Measurements from ENCODE around the gene TMEM106B.

The TMEM106B gene

DNA sequence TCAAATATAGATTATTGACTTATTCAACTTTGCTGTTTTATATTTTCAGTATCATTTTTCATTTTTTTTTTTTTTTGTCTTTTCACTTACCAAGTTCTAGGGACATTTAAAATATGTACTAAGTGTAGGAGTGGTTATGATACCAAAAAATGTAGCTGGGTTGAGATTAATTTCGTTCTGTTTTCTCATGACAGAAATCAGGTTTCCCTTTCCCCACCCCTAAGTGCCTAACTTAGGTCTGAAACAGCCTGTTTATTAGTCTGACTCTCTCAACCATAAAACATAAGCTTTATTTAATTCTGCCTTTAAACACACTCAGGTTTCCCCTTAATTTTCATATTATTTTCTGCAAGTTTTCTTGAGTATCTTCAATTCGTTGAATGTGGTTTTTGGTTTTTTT, 22.1 kb downstream of the TMEM106B start:
- Mint-ChIP-seq H3K9me3 (peaks cover 8% of the 10 kb centered on the region), H3K4me3 (no peak overlapping the region)
- no peak for DNase-seq

DNA sequence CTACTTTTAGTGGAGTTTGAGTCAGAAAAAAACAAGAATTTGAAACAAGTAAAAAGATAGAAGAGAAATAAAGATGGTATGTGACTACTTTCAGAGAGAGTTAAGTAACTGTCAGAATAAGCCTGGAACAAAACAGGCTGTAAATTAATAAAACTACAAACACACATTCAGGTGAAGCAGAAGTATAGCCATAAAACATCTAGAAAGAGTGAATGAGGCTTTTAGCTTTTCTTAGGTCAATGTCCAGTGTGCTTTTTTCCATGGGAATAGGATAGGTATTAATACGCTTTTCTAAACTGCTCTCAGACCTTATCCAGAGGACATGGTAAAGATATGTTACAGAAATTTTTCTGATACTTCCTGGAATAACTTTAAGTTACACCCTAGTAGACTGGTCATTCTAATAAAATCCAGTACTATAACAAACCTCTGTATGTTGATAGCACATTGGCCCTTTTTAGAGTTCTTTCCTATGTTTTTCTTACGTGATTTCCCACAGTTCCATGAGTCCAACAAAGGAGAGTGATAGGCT, 23.3 kb downstream of the TMEM106B start:
- peaks cover 49% of the 10 kb centered on the region for H3K36me3 Mint-ChIP-seq (ENCODE audit: low read depth)
- no peak overlapping the region for H3K4me3 Mint-ChIP-seq
- DNase-seq, result no peak
- no peaks in the 10 kb centered on the region for H3K27me3 Mint-ChIP-seq (ENCODE audit: low read depth, poor library complexity)
- TF ChIP-seq, protein P1, sequence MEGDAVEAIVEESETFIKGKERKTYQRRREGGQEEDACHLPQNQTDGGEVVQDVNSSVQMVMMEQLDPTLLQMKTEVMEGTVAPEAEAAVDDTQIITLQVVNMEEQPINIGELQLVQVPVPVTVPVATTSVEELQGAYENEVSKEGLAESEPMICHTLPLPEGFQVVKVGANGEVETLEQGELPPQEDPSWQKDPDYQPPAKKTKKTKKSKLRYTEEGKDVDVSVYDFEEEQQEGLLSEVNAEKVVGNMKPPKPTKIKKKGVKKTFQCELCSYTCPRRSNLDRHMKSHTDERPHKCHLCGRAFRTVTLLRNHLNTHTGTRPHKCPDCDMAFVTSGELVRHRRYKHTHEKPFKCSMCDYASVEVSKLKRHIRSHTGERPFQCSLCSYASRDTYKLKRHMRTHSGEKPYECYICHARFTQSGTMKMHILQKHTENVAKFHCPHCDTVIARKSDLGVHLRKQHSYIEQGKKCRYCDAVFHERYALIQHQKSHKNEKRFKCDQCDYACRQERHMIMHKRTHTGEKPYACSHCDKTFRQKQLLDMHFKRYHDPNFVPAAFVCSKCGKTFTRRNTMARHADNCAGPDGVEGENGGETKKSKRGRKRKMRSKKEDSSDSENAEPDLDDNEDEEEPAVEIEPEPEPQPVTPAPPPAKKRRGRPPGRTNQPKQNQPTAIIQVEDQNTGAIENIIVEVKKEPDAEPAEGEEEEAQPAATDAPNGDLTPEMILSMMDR (IDR thresholded peaks at IDR 0.05), result no peak
- peaks cover 19% of the 10 kb centered on the region for H3K9me3 Mint-ChIP-seq
- no peak overlapping the region for H3K27ac Mint-ChIP-seq
- H3K4me1 Mint-ChIP-seq, result no peaks in the 10 kb centered on the region

More for the DNA sequence above, 22.1 kb downstream of the TMEM106B start:
- TF ChIP-seq, protein P1 (IDR thresholded peaks at IDR 0.05), result no peak
- Mint-ChIP-seq H3K4me1 (no peaks in the 10 kb centered on the region), H3K27me3 (ENCODE audit: low read depth, poor library complexity) (no peaks in the 10 kb centered on the region), H3K27ac (no peak overlapping the region), H3K36me3 (ENCODE audit: low read depth) (peaks cover 45% of the 10 kb centered on the region)

DNA sequence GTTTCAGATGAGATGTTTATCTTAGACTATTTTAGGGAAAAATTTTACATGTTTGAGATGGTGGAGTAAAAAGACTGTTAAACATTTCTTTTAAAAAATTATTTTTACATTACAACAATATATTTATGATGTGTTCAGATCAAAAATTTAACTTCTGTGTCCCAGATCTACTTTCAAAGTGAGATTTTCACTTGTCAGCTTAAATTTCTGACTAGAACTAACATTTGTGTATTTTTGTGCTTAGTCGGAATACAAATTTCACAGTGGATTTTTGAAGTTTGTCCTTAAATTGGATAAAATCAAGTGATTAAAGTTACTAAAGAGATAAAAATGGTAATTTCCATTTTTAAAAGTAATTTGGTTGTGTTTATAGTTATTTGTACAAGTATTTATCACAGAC, 24.9 kb downstream of the TMEM106B start:
- Mint-ChIP-seq H3K27me3 (ENCODE audit: low read depth, poor library complexity) (no peaks in the 10 kb centered on the region), H3K36me3 (ENCODE audit: low read depth) (peaks cover 55% of the 10 kb centered on the region), H3K4me3 (no peak overlapping the region), H3K27ac (no peak overlapping the region), H3K9me3 (peaks cover 26% of the 10 kb centered on the region), H3K4me1 (no peaks in the 10 kb centered on the region)
- TF ChIP-seq, protein P1 (IDR thresholded peaks at IDR 0.05), result no peak
- DNase-seq, result no peak

DNA sequence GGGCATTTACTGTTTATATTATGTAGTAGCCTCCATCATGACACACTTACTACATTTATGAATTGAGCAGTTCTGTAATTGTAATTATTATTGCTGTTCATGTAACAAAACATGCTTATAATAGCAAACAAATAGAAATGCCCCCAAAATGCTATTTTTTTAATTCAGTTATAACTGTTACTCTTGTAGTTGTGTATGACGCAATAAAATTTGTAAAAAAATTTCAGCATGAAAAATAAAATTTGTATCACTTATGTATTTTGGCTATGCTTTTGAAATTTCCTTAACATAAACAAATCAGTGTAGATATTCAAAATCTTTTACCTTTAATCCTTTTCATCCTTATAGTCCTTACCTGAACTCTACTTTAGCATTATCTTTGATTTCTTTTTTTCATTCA, 25.9 kb downstream of the TMEM106B start:
- peaks cover 58% of the 10 kb centered on the region for H3K36me3 Mint-ChIP-seq (ENCODE audit: low read depth)
- no peaks in the 10 kb centered on the region for H3K4me1 Mint-ChIP-seq
- no peaks in the 10 kb centered on the region for H3K27me3 Mint-ChIP-seq (ENCODE audit: low read depth, poor library complexity)
- H3K4me3 Mint-ChIP-seq, result no peak overlapping the region
- H3K9me3 Mint-ChIP-seq, result peaks cover 26% of the 10 kb centered on the region
- TF ChIP-seq, protein P1 (IDR thresholded peaks at IDR 0.05), result no peak
- H3K27ac Mint-ChIP-seq, result no peak overlapping the region
- DNase-seq, result no peak

DNA sequence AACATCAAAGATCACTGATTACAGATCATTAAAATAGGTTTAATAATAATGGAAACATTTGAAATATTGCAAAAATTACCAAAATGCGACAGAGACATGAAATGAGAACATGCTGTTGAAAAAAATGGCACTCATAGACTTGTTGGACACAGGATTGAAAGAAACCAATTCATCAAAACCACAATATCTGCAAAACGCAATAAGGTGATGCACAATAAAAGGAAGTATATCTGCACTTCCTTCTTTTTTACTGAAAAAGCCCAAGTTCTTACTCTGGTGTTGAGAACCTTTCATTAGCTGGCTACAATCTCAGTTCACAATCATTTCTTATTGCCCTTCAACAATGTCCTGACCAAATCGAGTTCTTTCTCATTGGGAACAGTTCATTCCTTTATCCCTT, 28.7 kb downstream of the TMEM106B start:
- Mint-ChIP-seq H3K4me1 (no peaks in the 10 kb centered on the region), H3K9me3 (peaks cover 26% of the 10 kb centered on the region), H3K36me3 (ENCODE audit: low read depth) (peaks cover 48% of the 10 kb centered on the region), H3K4me3 (no peak overlapping the region), H3K27ac (no peak overlapping the region), H3K27me3 (ENCODE audit: low read depth, poor library complexity) (no peaks in the 10 kb centered on the region)
- TF ChIP-seq, protein P1 (IDR thresholded peaks at IDR 0.05), result no peak
- DNase-seq, result no peak

DNA sequence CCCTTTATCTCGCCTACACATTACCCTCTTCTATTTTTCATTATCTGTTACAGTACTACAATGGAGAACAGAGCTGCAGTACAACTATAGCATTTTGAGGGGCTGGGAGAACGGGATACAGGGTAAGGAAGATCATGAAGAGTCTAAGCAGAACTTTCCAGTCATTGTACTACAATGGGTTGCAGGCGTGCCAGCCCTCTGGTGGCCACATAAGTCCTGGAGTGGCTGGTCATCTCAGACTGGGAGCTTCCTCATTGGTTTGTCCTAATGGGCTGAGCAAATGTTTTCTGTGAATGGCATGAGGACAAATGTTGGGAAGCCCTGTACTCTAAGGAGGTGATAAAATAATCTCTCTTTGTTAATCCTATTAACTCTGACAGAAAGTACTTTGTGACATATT, 33.0 kb downstream of the TMEM106B start:
- Mint-ChIP-seq H3K27ac (no peak overlapping the region), H3K4me3 (no peak overlapping the region), H3K27me3 (ENCODE audit: low read depth, poor library complexity) (no peaks in the 10 kb centered on the region), H3K4me1 (no peaks in the 10 kb centered on the region), H3K36me3 (ENCODE audit: low read depth) (peaks cover 21% of the 10 kb centered on the region), H3K9me3 (peaks cover 9% of the 10 kb centered on the region)
- DNase-seq, result peak; percentile 8
- TF ChIP-seq, protein P1 (IDR thresholded peaks at IDR 0.05), result peak; percentile 37

Data from nephron progenitor cell (in vitro differentiated cells).